Measurements from ENCODE around the gene PIF1.
"Not testable (repeated sequence)": the region's sequence is repeated elsewhere in the genome, so short reads cannot be mapped to it uniquely, and the experiment has no call there.

The PIF1 gene

GRCh38 chr15:64810497-64811326, 14.7 kb downstream of the PIF1 start:
- no peak for DNase-seq (ENCODE audit: low read depth in 2 of 2)

- peak; percentile 40 to 41 for DNase-seq (ENCODE audit: low read depth in 2 of 2)
These were observed 15.6 kb downstream of the PIF1 start for GRCh38 chr15:64809649-64810496.

- DNase-seq (ENCODE audit: low read depth in 2 of 2), result no peak
These were observed 16.5 kb downstream of the PIF1 start for GRCh38 chr15:64808785-64809453.

DNA sequence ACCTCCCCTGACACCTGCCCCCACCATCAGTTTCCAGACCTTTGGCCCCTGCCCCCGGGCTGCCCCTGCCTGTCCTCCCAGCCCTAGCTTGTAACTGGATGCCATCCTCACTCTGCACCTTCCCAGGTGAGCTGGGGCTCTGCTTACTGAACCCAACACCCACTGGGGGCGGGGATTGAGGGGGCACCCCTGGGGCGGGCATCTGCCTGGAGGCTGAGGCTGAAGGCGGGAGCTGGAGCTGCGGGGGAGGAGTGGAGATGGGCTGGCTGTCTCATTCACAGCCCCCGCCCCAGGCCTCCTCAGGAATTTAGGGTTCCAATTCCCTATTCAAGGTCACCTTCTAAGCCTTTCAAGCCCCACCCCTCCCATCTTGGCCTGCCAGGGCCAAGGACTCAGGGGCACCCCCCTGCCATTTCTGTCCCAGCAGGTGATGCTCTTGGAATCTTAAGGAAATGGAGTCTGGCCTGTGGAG, 17.7 kb downstream of the PIF1 start:
- DNase-seq (ENCODE audit: low read depth in 2 of 2), result no peak

DNA sequence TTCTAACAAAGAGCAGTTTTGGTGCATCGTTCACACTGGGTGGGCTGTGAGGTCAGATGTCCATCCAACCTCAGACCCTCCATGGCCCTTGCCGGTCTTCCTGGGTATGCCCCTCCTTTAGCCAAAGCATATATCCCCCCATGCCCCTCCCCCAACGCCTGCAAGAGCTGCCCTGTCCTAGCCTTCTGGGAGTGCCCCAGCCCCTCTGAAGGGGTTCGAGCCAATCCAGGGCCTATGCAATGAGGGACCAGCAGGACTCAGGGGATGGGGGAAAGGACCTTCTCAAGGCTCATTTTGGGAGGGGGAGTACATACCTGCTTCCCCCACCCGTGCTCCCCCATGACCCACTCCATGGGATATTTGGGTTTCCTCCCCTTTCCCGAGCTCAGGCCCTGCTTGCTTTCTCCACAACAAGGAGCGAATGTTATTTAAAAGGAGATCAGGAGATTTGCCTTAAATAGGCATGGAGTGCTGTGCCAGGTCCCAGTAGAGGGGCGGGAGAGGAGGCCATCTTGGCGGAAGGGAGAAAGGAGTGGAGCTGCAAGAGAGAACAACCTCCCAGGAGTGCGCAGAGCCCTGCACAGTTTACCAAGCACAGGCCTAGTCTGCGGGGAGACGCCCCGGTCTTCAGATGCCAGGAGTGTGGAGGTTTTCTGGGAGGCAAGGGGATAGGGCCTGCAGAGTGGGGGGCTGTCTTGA, 18.2 kb downstream of the PIF1 start:
- DNase-seq (ENCODE audit: low read depth in 2 of 2), result no peak

- no peak for DNase-seq (ENCODE audit: low read depth in 2 of 2)
These were observed 18.9 kb downstream of the PIF1 start for GRCh38 chr15:64806509-64806908.

- no peak for DNase-seq (ENCODE audit: low read depth in 2 of 2)
These were observed 20.8 kb downstream of the PIF1 start for GRCh38 chr15:64804619-64805018.

GRCh38 chr15:64803526-64803925, 21.9 kb downstream of the PIF1 start:
- DNase-seq (ENCODE audit: low read depth in 2 of 2), result no peak

DNA sequence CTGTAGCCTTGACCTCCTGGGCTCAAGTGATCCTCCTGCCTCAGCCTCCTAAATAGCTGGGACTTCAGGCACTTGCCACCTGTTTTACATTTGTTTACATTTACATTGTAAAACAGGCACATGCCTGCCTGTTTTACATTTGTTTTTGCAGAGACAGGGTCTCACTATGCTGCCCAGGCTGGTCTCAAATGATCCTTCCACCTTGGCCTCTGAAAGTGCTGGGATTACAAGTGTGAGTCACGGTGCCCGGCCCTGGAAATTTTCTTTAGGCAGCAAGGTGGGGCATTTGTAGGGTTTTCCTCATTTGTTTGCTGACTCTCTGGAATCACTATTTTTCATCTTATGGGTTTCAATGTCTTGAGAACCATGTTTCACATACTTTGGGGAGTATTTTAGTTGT, 25.0 kb downstream of the PIF1 start:
- DNase-seq (ENCODE audit: low read depth in 2 of 2), result no peak

- not testable (repeated sequence) for DNase-seq (ENCODE audit: low read depth in 2 of 2)
These were observed 26.5 kb downstream of the PIF1 start for GRCh38 chr15:64798905-64799304.

DNA sequence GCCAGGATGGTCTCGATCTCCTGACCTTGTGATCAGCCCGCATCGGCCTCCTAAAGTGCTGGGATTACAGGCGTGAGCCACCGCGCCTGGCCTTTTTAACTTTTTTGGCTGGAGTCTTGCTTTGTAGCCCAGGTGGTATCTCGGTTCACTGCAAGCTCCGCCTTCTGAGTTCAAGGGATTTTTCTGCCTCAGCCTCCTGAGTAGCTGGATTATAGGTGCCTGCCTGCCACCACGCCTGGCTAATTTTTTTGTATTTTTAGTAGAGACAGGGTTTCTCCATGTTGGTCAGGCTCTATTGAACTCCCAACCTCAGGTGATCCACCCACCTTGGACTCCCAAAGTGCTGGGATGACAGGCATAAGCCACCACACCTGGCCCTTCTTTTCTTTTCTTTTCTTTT, 29.5 kb downstream of the PIF1 start:
- DNase-seq (ENCODE audit: low read depth in 2 of 2), result not testable (repeated sequence)

DNA sequence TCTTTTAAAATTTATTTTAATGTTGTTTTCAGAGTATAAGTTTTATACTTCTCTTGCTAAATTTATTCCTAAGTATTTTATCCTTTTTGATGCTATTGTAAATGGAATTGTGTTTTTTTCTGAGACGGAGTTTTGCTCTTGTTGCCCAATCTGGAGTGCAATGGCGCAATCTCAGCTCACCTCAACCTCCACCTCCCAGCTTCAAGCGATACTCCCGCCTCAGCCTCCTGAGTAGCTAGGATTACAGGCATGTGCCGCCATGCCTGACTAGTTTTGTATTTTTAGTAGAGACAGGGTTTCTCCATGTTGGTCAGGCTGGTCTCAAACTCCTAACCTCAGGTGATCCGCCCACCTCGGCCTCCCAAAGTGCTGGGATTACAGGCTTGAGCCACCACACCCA, 30.1 kb downstream of the PIF1 start:
- DNase-seq (ENCODE audit: low read depth in 2 of 2), result not testable (repeated sequence)

- DNase-seq (ENCODE audit: low read depth in 2 of 2), result no peak
These were observed 33.2 kb downstream of the PIF1 start for GRCh38 chr15:64792282-64792681.

DNA sequence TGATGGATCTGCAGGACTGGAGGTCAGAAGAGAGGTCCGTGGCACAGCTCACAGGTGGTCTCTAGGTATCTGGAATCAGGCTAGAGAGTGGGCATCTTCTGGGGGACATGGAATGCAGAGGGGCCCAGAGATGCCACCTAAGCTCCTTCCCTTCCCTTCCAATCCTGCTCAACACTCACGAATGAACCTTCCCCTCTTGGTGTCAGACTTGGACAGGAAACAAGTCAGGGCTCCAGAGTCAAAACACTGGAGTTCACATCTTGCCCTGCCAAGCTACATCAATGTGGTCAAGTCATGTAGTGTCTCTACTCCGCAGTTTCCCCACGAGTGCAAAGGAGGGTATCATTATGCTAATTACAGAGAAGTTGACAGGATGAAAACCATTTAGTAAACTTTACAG, 34.0 kb downstream of the PIF1 start:
- DNase-seq (ENCODE audit: low read depth in 2 of 2), result no peak

DNA sequence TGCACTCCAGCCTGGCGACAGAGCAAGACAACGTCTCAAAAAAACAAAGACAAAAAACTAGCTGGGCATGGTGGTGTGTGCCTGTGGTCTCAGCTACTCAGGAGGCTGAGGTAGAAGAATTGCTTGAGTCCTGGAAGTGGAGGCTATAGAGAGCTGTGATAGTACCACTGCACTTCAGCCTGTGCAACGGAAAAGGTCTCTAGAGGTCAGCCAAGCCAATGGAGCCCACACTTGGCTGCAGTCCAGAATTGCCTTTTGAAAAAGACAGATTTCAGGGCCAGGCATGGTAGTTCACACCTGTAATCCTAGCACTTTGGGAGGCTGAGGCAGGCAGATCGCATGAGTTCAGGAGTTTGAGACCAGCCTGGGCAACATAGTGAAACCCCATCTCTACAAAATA, 41.7 kb downstream of the PIF1 start:
- no peak for DNase-seq (ENCODE audit: low read depth in 2 of 2)

- no peak for DNase-seq (ENCODE audit: low read depth in 2 of 2)
These were observed 42.7 kb downstream of the PIF1 start for GRCh38 chr15:64782751-64783150.

GRCh38 chr15:64781299-64781698, 44.1 kb downstream of the PIF1 start:
- no peak for DNase-seq (ENCODE audit: low read depth in 2 of 2)

GRCh38 chr15:64780600-64781156, 44.8 kb downstream of the PIF1 start:
- no peak for DNase-seq (ENCODE audit: low read depth in 2 of 2)

DNA sequence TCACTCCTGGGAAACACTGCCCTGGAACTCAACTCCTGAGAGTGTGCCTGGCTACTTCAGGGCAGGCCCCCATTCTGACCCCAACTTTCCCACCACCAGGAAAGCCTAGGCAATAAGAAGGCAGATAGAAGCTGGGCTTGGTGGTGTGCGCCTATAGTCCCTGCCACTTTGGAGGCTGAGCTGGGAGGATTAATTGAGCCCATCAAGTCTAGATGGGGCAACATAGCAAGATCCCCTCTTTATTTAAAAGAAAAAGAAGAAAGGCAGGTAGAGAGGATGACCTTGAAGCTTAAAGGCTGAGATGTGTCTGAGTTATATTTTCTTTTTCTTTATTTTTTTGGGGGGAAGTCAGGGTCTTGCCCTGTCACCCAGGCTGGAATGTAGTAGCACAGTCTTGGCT, 45.8 kb downstream of the PIF1 start:
- DNase-seq (ENCODE audit: low read depth in 2 of 2), result no peak

GRCh38 chr15:64779024-64779423, 46.4 kb downstream of the PIF1 start:
- no peak for DNase-seq (ENCODE audit: low read depth in 2 of 2)

DNA sequence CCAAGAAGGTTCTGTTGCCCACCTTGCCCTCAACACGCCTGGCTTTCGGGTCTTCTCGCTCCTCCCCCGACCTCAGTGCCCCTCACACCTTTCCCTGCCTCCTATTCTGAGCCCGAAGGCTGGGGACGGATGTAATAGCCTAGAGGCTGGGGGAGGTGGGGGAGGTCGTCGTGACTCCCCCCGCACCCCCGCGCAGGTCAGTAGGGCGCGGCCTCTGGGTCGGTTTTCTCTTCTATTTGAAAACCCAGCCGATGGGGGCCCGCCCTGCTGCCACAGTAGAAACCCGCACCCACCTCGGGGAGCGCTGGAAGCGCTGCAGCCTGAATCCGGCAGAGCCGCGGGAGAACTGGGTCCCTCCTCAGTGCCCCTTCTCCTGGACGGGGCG, 49.1 kb downstream of the PIF1 start:
- no peak for DNase-seq (ENCODE audit: low read depth in 2 of 2)

Data from activated CD8-positive, alpha-beta memory T cell treated with anti-CD3 and anti-CD28 coated beads for 4 hours (primary cell).